Mesothelial cell of epicardium (in vitro differentiated cells): Measurements from ENCODE around the gene XIRP2. TPM values are rescaled to one million over a fixed set of nuclear protein-coding genes. Genes with fewer than 3 reads are reported as not detected.
"Not testable (repeated sequence)": the region's sequence is repeated elsewhere in the genome, so short reads cannot be mapped to it uniquely, and the experiment has no call there.

Experiments
- DNase-seq, 2 experiments: peaks; one replicate each; pipeline ENCODE4 v3.0.0; 2021; ENCODE audit warnings: low spot score in 2 of 2; ENCODE audit not compliant: unreplicated experiment in 2 of 2
- H3K27ac Mint-ChIP-seq: 2 replicates; pipeline ENCODE4 v1.8.0; 2021; ENCODE audit warnings: mixed read lengths
- H3K27me3 Mint-ChIP-seq: 2 replicates; pipeline ENCODE4 v1.8.0; 2021; ENCODE audit warnings: low read depth, mixed read lengths
- H3K36me3 Mint-ChIP-seq: 2 replicates; pipeline ENCODE4 v1.8.0; 2021; ENCODE audit warnings: mixed read lengths
- H3K4me1 Mint-ChIP-seq: 2 replicates; pipeline ENCODE4 v1.8.0; 2021; ENCODE audit warnings: mixed read lengths
- H3K4me3 Mint-ChIP-seq: 2 replicates; pipeline ENCODE4 v1.8.0; 2021; ENCODE audit warnings: mild to moderate bottlenecking, moderate library complexity, mixed read lengths
- H3K9me3 Mint-ChIP-seq: 2 replicates; pipeline ENCODE4 v1.8.0; 2021; ENCODE audit warnings: mixed read lengths
- total RNA-seq: library from RNA; stranded (reverse); gene quantifications from 3 replicates; pipeline ENCODE4 v1.2.1, GENCODE V29; 2021
- TF ChIP-seq, protein P1 (sequence below): fragments of 200-600 bp; sonication (generic); IDR thresholded peaks from one replicate; pipeline ENCODE4 v1.5.0; 2021; ENCODE audit warnings: antibody characterized with exemption; ENCODE audit not compliant: unreplicated experiment

XIRP2 gene
- total RNA-seq, 1 donor from 2014 or later, result not detected

DNA sequence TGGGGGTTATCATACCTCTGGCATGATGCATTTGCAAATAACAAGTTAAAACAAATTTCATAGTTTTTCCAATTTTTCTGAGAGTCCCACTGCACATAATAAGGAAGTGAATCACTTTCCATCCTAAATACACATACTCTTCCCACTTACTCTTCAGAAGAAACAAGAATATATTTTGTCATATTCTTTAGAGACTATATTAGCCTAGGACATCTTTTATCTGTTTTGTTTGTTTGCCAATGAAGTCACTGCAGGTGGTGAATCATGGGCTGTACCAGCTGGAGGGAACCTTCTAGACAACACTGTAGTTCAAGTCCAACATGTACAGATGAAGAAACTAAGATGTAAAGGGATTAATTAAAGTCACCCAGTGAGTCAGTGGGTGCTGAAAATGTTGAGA lies 116.8 kb downstream of the XIRP2 start:
- TF ChIP-seq, protein P1, sequence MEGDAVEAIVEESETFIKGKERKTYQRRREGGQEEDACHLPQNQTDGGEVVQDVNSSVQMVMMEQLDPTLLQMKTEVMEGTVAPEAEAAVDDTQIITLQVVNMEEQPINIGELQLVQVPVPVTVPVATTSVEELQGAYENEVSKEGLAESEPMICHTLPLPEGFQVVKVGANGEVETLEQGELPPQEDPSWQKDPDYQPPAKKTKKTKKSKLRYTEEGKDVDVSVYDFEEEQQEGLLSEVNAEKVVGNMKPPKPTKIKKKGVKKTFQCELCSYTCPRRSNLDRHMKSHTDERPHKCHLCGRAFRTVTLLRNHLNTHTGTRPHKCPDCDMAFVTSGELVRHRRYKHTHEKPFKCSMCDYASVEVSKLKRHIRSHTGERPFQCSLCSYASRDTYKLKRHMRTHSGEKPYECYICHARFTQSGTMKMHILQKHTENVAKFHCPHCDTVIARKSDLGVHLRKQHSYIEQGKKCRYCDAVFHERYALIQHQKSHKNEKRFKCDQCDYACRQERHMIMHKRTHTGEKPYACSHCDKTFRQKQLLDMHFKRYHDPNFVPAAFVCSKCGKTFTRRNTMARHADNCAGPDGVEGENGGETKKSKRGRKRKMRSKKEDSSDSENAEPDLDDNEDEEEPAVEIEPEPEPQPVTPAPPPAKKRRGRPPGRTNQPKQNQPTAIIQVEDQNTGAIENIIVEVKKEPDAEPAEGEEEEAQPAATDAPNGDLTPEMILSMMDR, result no peak
- H3K27me3 Mint-ChIP-seq, result no peaks in the 10 kb centered on the region

DNA sequence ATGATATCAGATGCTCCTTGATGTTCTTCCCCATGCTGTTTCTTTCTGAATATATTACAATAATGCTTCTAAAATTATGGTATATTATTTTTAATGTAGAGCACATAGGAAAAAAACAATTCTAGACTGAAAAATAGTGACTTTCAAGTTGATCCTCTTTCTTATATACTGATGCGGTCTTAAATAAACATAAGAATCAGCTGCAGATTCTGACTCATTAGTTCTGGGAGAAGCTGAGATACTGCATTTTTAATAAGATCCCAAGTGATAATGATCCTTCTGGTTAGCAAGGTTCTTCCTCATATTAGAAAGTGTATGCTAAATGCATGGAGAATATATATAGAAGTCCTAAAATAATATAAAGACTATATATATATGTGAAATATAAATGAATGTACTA lies 124.9 kb downstream of the XIRP2 start:
- TF ChIP-seq, protein P1, result no peak
- no peak overlapping the region for H3K27ac Mint-ChIP-seq
- peaks cover 3% of the 10 kb centered on the region for H3K9me3 Mint-ChIP-seq
- no peak for DNase-seq
- H3K4me3 Mint-ChIP-seq, result no peak overlapping the region
- no peaks in the 10 kb centered on the region for H3K36me3 Mint-ChIP-seq
- no peaks in the 10 kb centered on the region for H3K27me3 Mint-ChIP-seq
- no peaks in the 10 kb centered on the region for H3K4me1 Mint-ChIP-seq

More for the DNA sequence above, 116.8 kb downstream of the XIRP2 start:
- no peak overlapping the region for H3K4me3 Mint-ChIP-seq
- H3K4me1 Mint-ChIP-seq, result no peaks in the 10 kb centered on the region
- no peaks in the 10 kb centered on the region for H3K36me3 Mint-ChIP-seq
- no peak for DNase-seq
- H3K9me3 Mint-ChIP-seq, result no peaks in the 10 kb centered on the region
- no peak overlapping the region for H3K27ac Mint-ChIP-seq

DNA sequence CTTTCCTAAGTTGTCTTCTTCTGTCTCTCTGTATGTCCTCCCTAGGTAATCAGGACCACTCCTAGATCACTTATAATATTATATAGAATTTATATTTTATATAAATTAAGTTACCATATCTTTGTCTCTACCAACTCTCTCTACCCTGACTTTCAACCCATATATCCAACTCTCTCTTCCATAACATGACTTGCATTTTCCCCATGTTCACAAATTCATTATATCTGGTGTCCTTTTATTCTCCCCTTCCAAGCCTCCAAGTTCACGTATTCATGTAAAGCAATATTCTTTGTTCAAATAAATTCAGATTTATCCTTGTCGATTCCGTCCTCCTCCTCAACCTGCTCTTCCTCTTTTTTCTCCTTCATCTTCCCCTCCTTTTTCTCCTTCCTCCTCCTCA lies 127.5 kb downstream of the XIRP2 start:
- H3K36me3 Mint-ChIP-seq, result no peaks in the 10 kb centered on the region
- no peak overlapping the region for H3K4me3 Mint-ChIP-seq
- no peak for DNase-seq
- H3K4me1 Mint-ChIP-seq, result peaks cover 5% of the 10 kb centered on the region
- H3K9me3 Mint-ChIP-seq, result peaks cover 3% of the 10 kb centered on the region
- H3K27me3 Mint-ChIP-seq, result no peaks in the 10 kb centered on the region
- H3K27ac Mint-ChIP-seq, result no peak overlapping the region
- TF ChIP-seq, protein P1, result no peak

DNA sequence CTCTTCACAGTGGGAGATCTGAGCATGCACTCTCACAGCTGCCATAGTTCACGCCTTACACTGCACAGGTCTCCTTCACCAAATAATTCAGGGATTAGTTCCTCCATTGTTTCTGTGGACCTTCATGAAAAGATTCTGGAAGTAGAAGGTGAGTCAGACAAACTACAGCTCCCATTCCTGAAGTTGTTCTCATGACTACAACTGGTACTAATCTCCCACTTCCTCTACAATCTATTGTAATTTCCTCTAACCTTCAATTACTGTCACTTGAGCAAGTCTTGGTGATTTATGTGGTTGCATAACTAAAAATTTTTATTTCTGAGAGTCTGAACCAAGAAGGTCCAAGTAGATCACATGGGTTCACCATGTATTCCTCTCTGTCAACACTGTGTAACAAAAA lies 128.7 kb downstream of the XIRP2 start:
- no peak for DNase-seq
- Mint-ChIP-seq H3K27me3 (no peaks in the 10 kb centered on the region), H3K36me3 (no peaks in the 10 kb centered on the region), H3K9me3 (peaks cover 3% of the 10 kb centered on the region), H3K27ac (no peak overlapping the region), H3K4me1 (peaks cover 5% of the 10 kb centered on the region), H3K4me3 (no peak overlapping the region)
- TF ChIP-seq, protein P1, result no peak

DNA sequence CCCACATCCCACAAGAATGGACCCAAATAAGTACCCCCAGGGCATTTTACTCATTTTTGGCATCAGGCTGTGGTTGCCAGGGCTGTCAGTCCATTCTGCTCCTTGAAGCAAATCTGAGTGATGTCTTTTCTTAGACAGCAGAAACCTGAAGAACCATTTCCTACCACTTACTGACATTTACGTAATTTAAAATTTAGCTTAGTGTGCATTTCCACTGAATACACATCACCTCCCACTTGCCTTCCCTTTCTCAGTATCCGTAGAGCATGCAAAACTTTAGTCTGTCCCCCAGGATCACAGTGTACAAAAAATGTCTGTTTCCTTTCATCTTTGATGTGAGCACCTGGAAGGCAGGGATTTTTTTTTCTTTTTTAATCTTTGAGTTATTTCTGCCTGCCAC lies 130.3 kb downstream of the XIRP2 start:
- no peaks in the 10 kb centered on the region for H3K36me3 Mint-ChIP-seq
- TF ChIP-seq, protein P1, result no peak
- H3K4me1 Mint-ChIP-seq, result peaks cover 5% of the 10 kb centered on the region
- peaks cover under 1% of the 10 kb centered on the region for H3K9me3 Mint-ChIP-seq
- DNase-seq, result no peak
- no peak overlapping the region for H3K27ac Mint-ChIP-seq
- H3K27me3 Mint-ChIP-seq, result no peaks in the 10 kb centered on the region
- no peak overlapping the region for H3K4me3 Mint-ChIP-seq

DNA sequence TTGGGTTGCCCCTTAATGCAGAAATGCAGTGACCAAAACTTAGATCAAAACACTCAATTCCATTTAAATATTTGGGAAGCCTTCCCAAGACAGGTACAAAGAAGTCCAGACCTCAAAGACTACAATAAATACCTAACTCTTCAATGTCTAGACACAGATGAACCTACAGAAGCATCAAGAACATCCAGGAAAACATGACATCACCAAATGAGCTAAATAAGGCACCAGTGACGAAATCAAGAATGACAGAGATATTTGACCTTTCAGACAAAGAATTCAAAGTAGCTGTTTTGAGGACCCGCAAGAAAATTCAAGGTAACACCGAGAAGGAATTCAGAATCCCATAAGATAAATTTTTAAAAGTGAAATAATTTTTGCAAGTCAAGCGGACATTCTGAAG lies 140.2 kb downstream of the XIRP2 start:
- no peaks in the 10 kb centered on the region for H3K4me1 Mint-ChIP-seq
- peaks cover 69% of the 10 kb centered on the region for H3K9me3 Mint-ChIP-seq
- TF ChIP-seq, protein P1, result no peak
- H3K27me3 Mint-ChIP-seq, result no peaks in the 10 kb centered on the region
- H3K4me3 Mint-ChIP-seq, result no peak overlapping the region
- no peaks in the 10 kb centered on the region for H3K36me3 Mint-ChIP-seq
- no peak for DNase-seq
- H3K27ac Mint-ChIP-seq, result no peak overlapping the region

DNA sequence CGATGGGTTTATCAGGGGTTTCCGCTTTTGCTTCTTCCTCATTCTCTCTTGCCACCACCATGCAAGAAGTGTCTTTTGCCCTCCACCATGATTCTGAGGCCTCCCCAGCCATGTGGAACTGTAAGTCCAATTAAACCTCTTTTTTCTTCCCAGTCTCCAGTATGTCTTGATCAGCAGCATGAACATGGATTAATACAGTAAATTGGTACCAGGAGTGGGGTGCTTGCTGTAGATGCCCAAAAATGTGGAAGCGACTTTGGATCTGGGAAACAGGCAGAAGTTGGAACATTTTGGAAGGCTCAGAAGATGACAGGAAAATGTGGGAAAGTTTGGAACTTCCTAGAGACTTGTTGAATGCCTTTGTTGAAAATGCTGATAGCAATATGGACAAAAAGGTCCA lies 146.7 kb downstream of the XIRP2 start:
- not testable (repeated sequence) for H3K4me3 Mint-ChIP-seq, DNase-seq, H3K27me3 Mint-ChIP-seq, H3K4me1 Mint-ChIP-seq, H3K27ac Mint-ChIP-seq, H3K36me3 Mint-ChIP-seq
- H3K9me3 Mint-ChIP-seq, result peaks cover 60% of the 10 kb centered on the region
